IMR-90 (cell line): ENCODE measurements around the gene BRD4. TPM values are rescaled to one million over a fixed set of nuclear protein-coding genes. Genes with fewer than 3 reads are reported as not detected.
A peak's percentile ranks its signal among the peaks of the same experiment; 100 is the strongest.

Source experiments
- ATAC-seq: fragments of 200-7000 bp; cut with Tn5 transposase; 2 replicates; pipeline ENCODE4 v1.9.1; 2020; ENCODE audit warnings: low read depth, mild to moderate bottlenecking, moderate library complexity
- BruUV-seq: library from RNA; stranded (reverse); fragments of 400-500 nt; replicated peaks from 2 replicates; lab custom pipeline; 2021; lab: Mats Ljungman, UMichigan
- CTCF ChIA-PET: fragments of 300-600 bp; formaldehyde crosslinking; extraction: SDS; loops from one replicate; lab custom pipeline; 2021; ENCODE audit warnings: antibody characterized with exemption; lab: Yijun Ruan, JAX
- POLR2A ChIA-PET: fragments of 300-600 bp; sonication (Branson Sonifier 250); formaldehyde crosslinking; loops from one replicate; lab custom pipeline; 2022; ENCODE audit warnings: antibody characterized with exemption; ENCODE audit not compliant: unreplicated experiment; lab: Charles Lee
- DNase-seq: peaks from one replicate; pipeline ENCODE4 v3.0.0; 2013
- H2AFZ ChIP-seq: replicated peaks from 2 replicates; pipeline ENCODE3; 2013; ENCODE audit warnings: low read length, mild to moderate bottlenecking; ENCODE audit not compliant: poor library complexity
- H2AK5ac ChIP-seq: 2 replicates; pipeline ENCODE4 v1.6.1; 2013; ENCODE audit warnings: low read depth, low read length, inconsistent platforms
- H2AK9ac ChIP-seq: replicated peaks from 2 replicates; pipeline ENCODE3; 2013; ENCODE audit warnings: mild to moderate bottlenecking, low read depth, low read length, moderate library complexity; ENCODE audit not compliant: poor library complexity
- H2BK120ac ChIP-seq: 2 replicates; pipeline ENCODE4 v1.6.1; 2013; ENCODE audit warnings: low read depth, low read length, inconsistent platforms
- H2BK15ac ChIP-seq: 3 replicates; pipeline ENCODE4 v1.6.1; 2013; ENCODE audit warnings: low read depth, low read length, inconsistent platforms
- H2BK20ac ChIP-seq: 2 replicates; pipeline ENCODE4 v1.6.1; 2013; ENCODE audit warnings: low read depth, mild to moderate bottlenecking, inconsistent platforms, low read length, moderate library complexity
- H2BK5ac ChIP-seq: 2 replicates; pipeline ENCODE4 v1.6.1; 2013; ENCODE audit warnings: mild to moderate bottlenecking, low read depth, low read length, inconsistent platforms; ENCODE audit not compliant: poor library complexity, severe bottlenecking
- H3K14ac ChIP-seq: replicated peaks from 2 replicates; pipeline ENCODE4 v1.6.1; 2013; ENCODE audit warnings: low read depth, low read length, inconsistent platforms
- H3K18ac ChIP-seq: 2 replicates; pipeline ENCODE4 v1.6.1; 2013; ENCODE audit warnings: low read depth, low read length, control low read depth
- H3K23ac ChIP-seq: 2 replicates; pipeline ENCODE4 v1.6.1; 2013; ENCODE audit warnings: low read depth, low read length, inconsistent platforms
- H3K27ac ChIP-seq: 2 replicates; pipeline ENCODE4 v1.5.1; 2013; ENCODE audit warnings: mild to moderate bottlenecking, control low read depth, low read length; ENCODE audit not compliant: insufficient read depth
- H3K27me3 ChIP-seq: 2 replicates; pipeline ENCODE4 v1.6.1; 2013; ENCODE audit warnings: low read length; ENCODE audit not compliant: control insufficient read depth, insufficient read depth
- H3K36me3 ChIP-seq: 2 replicates; pipeline ENCODE4 v1.6.1; 2013; ENCODE audit warnings: low read length, mixed read lengths; ENCODE audit not compliant: control insufficient read depth, insufficient read depth
- H3K4ac ChIP-seq: 2 replicates; pipeline ENCODE4 v1.6.1; 2013; ENCODE audit warnings: low read depth, low read length, inconsistent platforms
- H3K4me1 ChIP-seq: 2 replicates; pipeline ENCODE4 v1.6.1; 2013; ENCODE audit warnings: low read length, mixed read lengths; ENCODE audit not compliant: control insufficient read depth, insufficient read depth
- H3K4me2 ChIP-seq: 2 replicates; pipeline ENCODE4 v1.6.1; 2013; ENCODE audit warnings: low read depth, mild to moderate bottlenecking, control low read depth, low read length, moderate library complexity
- H3K4me3 ChIP-seq: 2 replicates; pipeline ENCODE4 v1.5.1; 2013; ENCODE audit warnings: low read depth, mild to moderate bottlenecking, control low read depth, low read length, moderate library complexity; ENCODE audit not compliant: insufficient read depth
- H3K56ac ChIP-seq: 2 replicates; pipeline ENCODE4 v1.6.1; 2013; ENCODE audit warnings: low read length, inconsistent platforms; ENCODE audit not compliant: insufficient read depth; ENCODE audit errors: extremely low read depth
- H3K79me1 ChIP-seq, 2 experiments: 2 replicates each; pipeline ENCODE4 v1.6.1; 2013; ENCODE audit warnings: low read length in 2 of 2, inconsistent platforms in 1 of 2, low read depth in 1 of 2
- H3K9ac ChIP-seq: 2 replicates; pipeline ENCODE4 v1.6.1; 2013; ENCODE audit warnings: low read depth, low read length, control low read depth
- H3K9me1 ChIP-seq: 2 replicates; pipeline ENCODE4 v1.6.1; 2013; ENCODE audit warnings: low read length, inconsistent platforms; ENCODE audit not compliant: insufficient read depth
- H3K9me3 ChIP-seq: 2 replicates; pipeline ENCODE4 v1.6.1; 2013; ENCODE audit warnings: low read length; ENCODE audit not compliant: control insufficient read depth, insufficient read depth
- H4K20me1 ChIP-seq: 2 replicates; pipeline ENCODE4 v1.6.1; 2013; ENCODE audit warnings: low read length, inconsistent platforms; ENCODE audit not compliant: insufficient read depth
- H4K5ac ChIP-seq: 2 replicates; pipeline ENCODE4 v1.6.1; 2013; ENCODE audit warnings: mild to moderate bottlenecking, low read depth, low read length, control low read depth
- H4K8ac ChIP-seq, 2 experiments: 2 replicates each; pipeline ENCODE4 v1.6.1; 2013; ENCODE audit warnings: low read depth in 2 of 2, low read length in 2 of 2, control low read depth in 1 of 2, inconsistent platforms in 1 of 2
- H4K91ac ChIP-seq: 2 replicates; pipeline ENCODE4 v1.6.1; 2013; ENCODE audit warnings: low read depth, low read length, inconsistent platforms; ENCODE audit not compliant: insufficient read depth
- BHLHE40 ChIP-seq: fragments of 150-350 bp; IDR thresholded peaks from 2 replicates; pipeline ENCODE4 v1.6.1; 2016; ENCODE audit warnings: mild to moderate bottlenecking, low read depth, low read length
- MAFK ChIP-seq: IDR thresholded peaks from 2 replicates; pipeline ENCODE4 v1.6.1; 2012; ENCODE audit warnings: low read depth, low read length, improper control_type of control experiment
- MXI1 ChIP-seq: IDR thresholded peaks from 2 replicates; pipeline ENCODE4 v1.6.1; 2012; ENCODE audit warnings: low read depth, mild to moderate bottlenecking, low read length, moderate library complexity, borderline replicate concordance
- NFE2L2 ChIP-seq: fragments of 150-350 bp; IDR thresholded peaks from 2 replicates; pipeline ENCODE4 v1.6.1; 2016; ENCODE audit warnings: low read depth, mild to moderate bottlenecking, low read length
- POLR2A ChIP-seq: IDR thresholded peaks from 2 replicates; pipeline ENCODE4 v1.6.1; 2012; ENCODE audit warnings: mild to moderate bottlenecking, low read depth, low read length
- RAD21 ChIP-seq: IDR thresholded peaks from 2 replicates; pipeline ENCODE4 v1.6.1; 2012; ENCODE audit warnings: low read length, improper control_type of control experiment
- RCOR1 ChIP-seq: IDR thresholded peaks from 2 replicates; pipeline ENCODE4 v1.6.1; 2012; ENCODE audit warnings: mild to moderate bottlenecking, low read length, improper control_type of control experiment; ENCODE audit not compliant: insufficient replicate concordance
- RFX5 ChIP-seq: IDR thresholded peaks from 2 replicates; pipeline ENCODE4 v1.8.0; 2012; ENCODE audit warnings: low read depth, mild to moderate bottlenecking, low read length, moderate library complexity
- SMC3 ChIP-seq: fragments of 150-350 bp; IDR thresholded peaks from 2 replicates; pipeline ENCODE4 v1.6.1; 2016; ENCODE audit warnings: low read depth, mild to moderate bottlenecking, antibody characterized with exemption, low read length, moderate library complexity
- WGBS, 2 experiments: methylation state at CpG; one replicate each; pipeline versions ENCODE4 v1.1.5 to v1.1.7; 2013; ENCODE audit warnings: missing lambda C conversion rate in 2 of 2; ENCODE audit not compliant: insufficient read length in 1 of 2; ENCODE audit errors: extremely low coverage in 2 of 2; 5-methylcytosine and 5-hydroxymethylcytosine counted together
- dilution Hi-C: fragments of 300-500 bp; cut with HindIII; formaldehyde crosslinking; loops from one replicate; pipeline ENCODE4 v1.14.3; 2018; ENCODE audit warnings: low sequenced_read_pairs; ENCODE audit not compliant: unreplicated experiment
- in situ Hi-C: fragments of 300-500 bp; cut with MboI; formaldehyde crosslinking; loops from 3 replicates; pipeline ENCODE4 v1.14.3; 2019; ENCODE audit warnings: low sequenced_read_pairs, inconsistent platforms, mixed read lengths
- intact Hi-C: fragments of 100-400 bp; cut with micrococcal nuclease; formaldehyde crosslinking; loops from 2 replicates; pipeline ENCODE4 v1.10.0; 2022
- polyA plus RNA-seq, 3 experiments: library from polyadenylated mRNA; depleted of rRNA; stranded (reverse); fragments of >200 nt; gene quantifications; 2 replicates each; pipeline ENCODE4 v1.2.3, GENCODE V29; 2012; ENCODE audit warnings: low replicate concordance in 1 of 3
- total RNA-seq: library from RNA; depleted of rRNA; stranded (reverse); fragments of >200 nt; gene quantifications from 2 replicates; pipeline ENCODE4 v1.2.3, GENCODE V29; 2012
- TF ChIP-seq, protein P1 (sequence below): fragments of 150-350 bp; IDR thresholded peaks from 2 replicates; pipeline ENCODE4 v1.6.1; 2016; ENCODE audit warnings: low read depth, mild to moderate bottlenecking, low read length, moderate library complexity, borderline replicate concordance
- TF ChIP-seq, protein P2 (sequence below): conservative IDR thresholded peaks from 2 replicates; pipeline ENCODE4 v1.5.1; 2012; ENCODE audit warnings: mild to moderate bottlenecking, low read depth, low read length, improper control_type of control experiment

BRD4 gene
- total and polyA plus RNA-seq, 2 of the 4 experiments (the other 2 are of a cell fraction), result 7.0 to 21.1 TPM

DNA sequence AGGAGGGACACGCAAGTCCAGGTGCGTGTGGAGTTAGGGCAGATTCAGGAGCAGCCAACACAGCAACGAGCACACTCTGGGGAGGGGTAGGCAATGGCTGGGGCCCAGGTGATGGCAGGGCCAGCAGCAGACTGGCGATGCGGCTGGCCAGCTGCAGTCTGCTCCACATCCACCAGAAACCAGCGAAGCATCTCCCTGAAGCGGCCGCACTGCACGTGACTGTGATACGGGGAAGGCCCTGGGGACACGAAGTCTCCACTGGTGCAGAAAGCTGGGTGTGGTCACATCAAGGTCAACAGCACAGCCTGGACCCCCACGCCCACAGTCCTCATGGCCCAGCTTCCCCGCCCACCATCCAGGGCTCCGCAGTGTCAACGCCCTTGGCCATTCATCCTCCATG lies 78.8 kb downstream of the BRD4 start:
- Histone ChIP-seq H3K9me3 (no peaks in the 10 kb centered on the region), H2BK15ac (no peak overlapping the region), H3K4me2 (no peak overlapping the region), H2AK5ac (no peak overlapping the region), H2AK9ac (no peak overlapping the region), H3K9ac (no peak overlapping the region), H4K20me1 (peaks cover 89% of the 10 kb centered on the region), H3K27me3 (no peaks in the 10 kb centered on the region), H3K79me1 (peaks cover 33 to 92% of the 10 kb centered on the region in 2 experiments), H4K8ac (no peak overlapping the region), H3K4me1 (peaks cover 36% of the 10 kb centered on the region), H3K56ac (no peak overlapping the region), H3K14ac (no peak overlapping the region), H3K9me1 (peaks cover 27% of the 10 kb centered on the region), H2AFZ (no peak overlapping the region), H3K4me3 (no peak overlapping the region), H2BK20ac (no peak overlapping the region), H3K23ac (0 out of 2 replicates have a peak overlapping the region, but pooled peaks have one; percentile 8), H4K91ac (no peak overlapping the region), H3K36me3 (peaks cover 64% of the 10 kb centered on the region), H2BK120ac (no peak overlapping the region), H3K18ac (no peak overlapping the region), H3K4ac (no peak overlapping the region), H3K27ac (no peak overlapping the region), H4K5ac (no peak overlapping the region), H2BK5ac (no peak overlapping the region)
- ATAC-seq (no peak), DNase-seq (no peak)
- no TSS peak for BruUV-seq
- intact Hi-C loops, result loop anchor here (5.0 kb wide), 3 partner anchors 56 to 146 kb away; partner anchors contain the start of genes AKAP8 and SYDE1
- no peak for TF ChIP-seq RAD21
- TF ChIP-seq NFE2L2, result no peak
- TF ChIP-seq SMC3, result no peak
- TF ChIP-seq, protein P1, sequence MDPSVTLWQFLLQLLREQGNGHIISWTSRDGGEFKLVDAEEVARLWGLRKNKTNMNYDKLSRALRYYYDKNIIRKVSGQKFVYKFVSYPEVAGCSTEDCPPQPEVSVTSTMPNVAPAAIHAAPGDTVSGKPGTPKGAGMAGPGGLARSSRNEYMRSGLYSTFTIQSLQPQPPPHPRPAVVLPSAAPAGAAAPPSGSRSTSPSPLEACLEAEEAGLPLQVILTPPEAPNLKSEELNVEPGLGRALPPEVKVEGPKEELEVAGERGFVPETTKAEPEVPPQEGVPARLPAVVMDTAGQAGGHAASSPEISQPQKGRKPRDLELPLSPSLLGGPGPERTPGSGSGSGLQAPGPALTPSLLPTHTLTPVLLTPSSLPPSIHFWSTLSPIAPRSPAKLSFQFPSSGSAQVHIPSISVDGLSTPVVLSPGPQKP, result no peak
- TF ChIP-seq, protein P2, sequence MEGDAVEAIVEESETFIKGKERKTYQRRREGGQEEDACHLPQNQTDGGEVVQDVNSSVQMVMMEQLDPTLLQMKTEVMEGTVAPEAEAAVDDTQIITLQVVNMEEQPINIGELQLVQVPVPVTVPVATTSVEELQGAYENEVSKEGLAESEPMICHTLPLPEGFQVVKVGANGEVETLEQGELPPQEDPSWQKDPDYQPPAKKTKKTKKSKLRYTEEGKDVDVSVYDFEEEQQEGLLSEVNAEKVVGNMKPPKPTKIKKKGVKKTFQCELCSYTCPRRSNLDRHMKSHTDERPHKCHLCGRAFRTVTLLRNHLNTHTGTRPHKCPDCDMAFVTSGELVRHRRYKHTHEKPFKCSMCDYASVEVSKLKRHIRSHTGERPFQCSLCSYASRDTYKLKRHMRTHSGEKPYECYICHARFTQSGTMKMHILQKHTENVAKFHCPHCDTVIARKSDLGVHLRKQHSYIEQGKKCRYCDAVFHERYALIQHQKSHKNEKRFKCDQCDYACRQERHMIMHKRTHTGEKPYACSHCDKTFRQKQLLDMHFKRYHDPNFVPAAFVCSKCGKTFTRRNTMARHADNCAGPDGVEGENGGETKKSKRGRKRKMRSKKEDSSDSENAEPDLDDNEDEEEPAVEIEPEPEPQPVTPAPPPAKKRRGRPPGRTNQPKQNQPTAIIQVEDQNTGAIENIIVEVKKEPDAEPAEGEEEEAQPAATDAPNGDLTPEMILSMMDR, result no peak
- no peak for TF ChIP-seq POLR2A
- no peak for TF ChIP-seq MXI1
- no peak for TF ChIP-seq BHLHE40
- no peak for TF ChIP-seq RCOR1
- no peak for TF ChIP-seq RFX5
- no peak for TF ChIP-seq MAFK
- dilution Hi-C loops, result no loop called here
- in situ Hi-C loops, result loop anchor here (10.0 kb wide), 1 partner anchor 139 kb away; no protein-coding TSS in a partner anchor
- ChIA-PET CTCF (interaction anchor here (0.6 kb wide), 1 partner anchor 9 kb away, joined by 4 read pairs; no protein-coding TSS in a partner anchor), POLR2A (no interaction called here)
- WGBS, 2 experiments, result 87% methylated on average over 11 of the region's 15 CpGs; no CpG with 5 or more reads in 1 of the 2 experiments
